ENCODE data around the gene SARS1.

The SARS1 gene

DNA sequence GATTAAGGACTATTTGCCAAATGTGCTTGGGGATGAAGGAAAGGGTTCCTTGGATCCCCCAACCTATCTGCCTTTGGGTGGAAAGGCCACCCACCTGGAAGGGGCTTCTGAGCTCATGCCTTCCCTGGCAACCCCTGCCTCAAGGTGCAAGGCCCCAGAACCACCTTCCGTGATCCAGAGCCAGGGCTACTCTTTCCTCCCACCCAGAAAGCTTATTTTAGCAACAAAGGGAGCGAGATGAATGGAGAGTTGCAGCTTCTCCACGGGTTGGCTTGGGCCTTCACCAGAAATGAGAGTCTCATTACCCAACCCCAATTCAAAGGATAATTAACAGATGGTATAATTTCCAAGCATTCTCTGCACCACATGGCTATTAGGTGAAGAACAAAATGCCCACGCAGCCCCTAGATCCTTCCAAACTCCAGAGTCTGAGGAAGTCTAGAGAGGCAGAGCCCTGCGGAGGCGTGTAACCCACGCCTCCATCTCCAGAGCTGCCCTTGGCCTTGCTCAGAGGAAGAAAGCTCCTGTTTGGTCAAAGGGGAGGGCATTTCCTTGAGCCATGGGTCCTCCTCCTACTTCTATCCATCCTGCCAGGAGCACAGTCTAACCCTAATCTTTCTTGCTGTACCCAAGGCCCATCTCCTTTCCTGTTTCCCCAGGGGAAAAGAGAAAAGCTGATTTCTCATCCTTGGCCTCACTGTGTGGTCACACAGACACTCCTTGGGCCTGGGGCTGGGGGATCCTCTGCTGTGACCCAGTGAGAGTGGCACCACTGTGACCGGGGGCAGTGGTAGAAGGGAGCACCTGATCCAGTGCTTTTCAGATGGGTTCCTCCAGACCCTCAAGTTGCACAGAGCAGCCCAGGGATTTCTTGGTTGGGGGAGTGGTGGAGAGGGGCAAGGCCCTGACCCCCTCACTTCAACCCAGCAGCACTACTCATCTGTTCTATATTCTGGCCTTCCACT lies 34.0 kb downstream of the SARS1 start:
- H3K9me3 Mint-ChIP-seq (ENCODE audit: low read depth), result no peaks in the 10 kb centered on the region
- peaks cover 9% of the 10 kb centered on the region for H3K4me1 Mint-ChIP-seq (ENCODE audit: low read depth)
- H3K36me3 Mint-ChIP-seq, result no peaks in the 10 kb centered on the region
- H3K4me3 Mint-ChIP-seq, result no peak overlapping the region
- no peaks in the 10 kb centered on the region for H3K27me3 Mint-ChIP-seq
- no peak overlapping the region for H3K27ac Mint-ChIP-seq

DNA sequence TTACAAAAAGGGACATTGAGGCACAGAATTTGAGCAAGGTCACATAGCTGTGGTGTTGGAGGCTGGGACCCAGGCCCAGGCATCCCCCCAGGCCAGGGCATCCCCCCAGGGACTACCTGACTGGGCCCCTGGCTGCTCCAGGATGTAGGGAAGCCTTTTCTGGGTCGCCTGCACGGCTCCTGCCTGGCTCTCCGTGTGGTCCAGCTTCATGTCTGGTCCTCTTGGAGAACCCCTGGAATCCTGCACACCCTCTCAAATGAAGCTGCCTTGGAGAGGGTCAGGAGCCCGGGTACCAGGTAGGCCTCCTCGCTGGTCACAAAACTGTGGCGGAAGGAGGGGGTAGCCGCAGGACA lies 34.7 kb downstream of the SARS1 start:
- H3K4me1 Mint-ChIP-seq (ENCODE audit: low read depth), result peaks cover 9% of the 10 kb centered on the region
- H3K27ac Mint-ChIP-seq, result no peak overlapping the region
- H3K27me3 Mint-ChIP-seq, result no peaks in the 10 kb centered on the region
- H3K9me3 Mint-ChIP-seq (ENCODE audit: low read depth), result no peaks in the 10 kb centered on the region
- H3K36me3 Mint-ChIP-seq, result no peaks in the 10 kb centered on the region
- H3K4me3 Mint-ChIP-seq, result no peak overlapping the region

DNA sequence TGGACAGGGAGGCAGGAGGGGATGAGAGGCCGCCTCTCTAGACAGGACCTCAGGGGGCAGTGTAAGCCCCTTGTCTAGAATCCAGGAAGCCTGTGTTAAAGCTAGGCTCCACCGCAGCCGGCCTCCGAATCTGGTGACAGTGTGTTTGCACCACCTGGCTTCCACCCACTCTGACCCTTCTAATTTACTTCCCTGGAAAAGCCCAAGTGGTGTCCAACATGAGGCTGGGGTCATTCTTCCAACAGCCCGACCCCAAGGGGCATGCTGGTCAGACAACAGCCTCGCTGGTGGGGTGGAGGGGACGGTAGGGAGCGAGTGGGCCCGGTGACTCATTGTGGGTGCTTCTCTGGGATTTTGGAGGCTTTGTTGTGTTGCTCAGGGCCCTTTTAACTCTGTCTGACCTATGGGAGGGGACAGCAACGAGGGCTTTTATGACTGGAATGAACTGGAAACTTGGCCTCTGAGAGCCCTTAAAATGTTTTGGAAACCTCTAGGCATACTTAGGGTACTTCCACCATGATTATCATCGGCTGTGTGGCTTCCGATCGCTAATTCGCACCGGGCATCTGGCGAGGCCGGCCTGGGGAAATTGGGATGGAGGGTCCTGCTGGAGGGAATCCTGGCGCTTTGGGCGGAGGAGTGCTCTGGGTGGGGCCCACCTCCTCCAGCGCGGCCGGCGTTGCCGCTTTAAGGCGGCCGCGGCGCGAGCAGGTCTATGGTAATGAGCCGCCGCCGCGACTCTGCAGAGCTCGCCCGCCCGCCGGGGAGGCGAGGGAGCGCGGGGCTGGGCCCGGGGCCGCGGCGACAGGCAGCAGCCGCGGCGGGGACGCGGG lies 35.3 kb downstream of the SARS1 start, which contains the start of gene CELSR2:
Gene CELSR2 (plus strand): TSS at position 743 of the 833 bp plus-strand sequence. CDS start 541 bp downstream, outside the sequence.
- H3K4me3 Mint-ChIP-seq, result peak within 1 kb of the TSS; percentile 72
- H3K27me3 Mint-ChIP-seq, result no peaks in the 10 kb centered on the region
- peaks cover 9% of the 10 kb centered on the region for H3K4me1 Mint-ChIP-seq (ENCODE audit: low read depth)
- H3K9me3 Mint-ChIP-seq (ENCODE audit: low read depth), result no peaks in the 10 kb centered on the region
- no peak within 1 kb of the TSS for H3K27ac Mint-ChIP-seq
- H3K36me3 Mint-ChIP-seq, result no peaks in the 10 kb centered on the region

DNA sequence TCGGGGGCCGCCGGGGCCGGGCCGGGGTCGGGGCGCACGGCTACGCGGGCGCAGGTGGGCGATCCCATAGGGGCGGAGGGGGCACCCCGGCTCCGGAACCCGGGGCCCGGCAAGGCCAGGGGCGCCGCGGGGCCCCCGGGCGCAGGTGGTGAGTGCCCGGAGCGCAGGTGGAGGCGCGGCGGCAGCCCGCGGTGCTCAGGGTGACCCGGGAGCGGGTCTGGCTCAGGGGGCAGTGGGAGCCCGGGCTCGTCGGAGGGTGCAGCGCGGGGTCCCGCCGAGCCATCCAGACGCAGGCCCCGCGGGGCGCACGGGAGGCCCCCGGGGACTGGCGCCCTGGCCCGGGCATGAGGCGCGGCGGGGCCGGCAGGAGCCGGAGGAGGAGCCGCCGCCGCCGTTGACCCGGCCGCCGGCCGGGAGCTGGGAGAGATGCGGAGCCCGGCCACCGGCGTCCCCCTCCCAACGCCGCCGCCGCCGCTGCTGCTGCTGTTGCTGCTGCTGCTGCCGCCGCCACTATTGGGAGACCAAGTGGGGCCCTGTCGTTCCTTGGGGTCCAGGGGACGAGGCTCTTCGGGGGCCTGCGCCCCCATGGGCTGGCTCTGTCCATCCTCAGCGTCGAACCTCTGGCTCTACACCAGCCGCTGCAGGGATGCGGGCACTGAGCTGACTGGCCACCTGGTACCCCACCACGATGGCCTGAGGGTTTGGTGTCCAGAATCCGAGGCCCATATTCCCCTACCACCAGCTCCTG lies 36.1 kb downstream of the SARS1 start:
- peak overlapping the region; percentile 71 for H3K4me3 Mint-ChIP-seq
- H3K4me1 Mint-ChIP-seq (ENCODE audit: low read depth), result peaks cover 12% of the 10 kb centered on the region
- no peaks in the 10 kb centered on the region for H3K9me3 Mint-ChIP-seq (ENCODE audit: low read depth)
- H3K27ac Mint-ChIP-seq, result no peak overlapping the region
- no peaks in the 10 kb centered on the region for H3K27me3 Mint-ChIP-seq
- no peaks in the 10 kb centered on the region for H3K36me3 Mint-ChIP-seq

DNA sequence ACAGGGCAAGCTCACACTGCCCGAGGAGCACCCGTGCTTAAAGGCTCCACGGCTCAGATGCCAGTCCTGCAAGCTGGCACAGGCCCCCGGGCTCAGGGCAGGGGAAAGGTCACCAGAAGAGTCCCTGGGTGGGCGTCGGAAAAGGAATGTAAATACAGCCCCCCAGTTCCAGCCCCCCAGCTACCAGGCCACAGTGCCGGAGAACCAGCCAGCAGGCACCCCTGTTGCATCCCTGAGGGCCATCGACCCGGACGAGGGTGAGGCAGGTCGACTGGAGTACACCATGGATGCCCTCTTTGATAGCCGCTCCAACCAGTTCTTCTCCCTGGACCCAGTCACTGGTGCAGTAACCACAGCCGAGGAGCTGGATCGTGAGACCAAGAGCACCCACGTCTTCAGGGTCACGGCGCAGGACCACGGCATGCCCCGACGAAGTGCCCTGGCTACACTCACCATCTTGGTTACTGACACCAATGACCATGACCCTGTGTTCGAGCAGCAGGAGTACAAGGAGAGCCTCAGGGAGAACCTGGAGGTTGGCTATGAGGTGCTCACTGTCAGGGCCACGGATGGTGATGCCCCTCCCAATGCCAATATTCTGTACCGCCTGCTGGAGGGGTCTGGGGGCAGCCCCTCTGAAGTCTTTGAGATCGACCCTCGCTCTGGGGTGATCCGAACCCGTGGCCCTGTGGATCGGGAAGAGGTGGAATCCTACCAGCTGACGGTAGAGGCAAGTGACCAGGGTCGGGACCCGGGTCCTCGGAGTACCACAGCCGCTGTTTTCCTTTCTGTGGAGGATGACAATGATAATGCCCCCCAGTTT lies 36.9 kb downstream of the SARS1 start:
- Mint-ChIP-seq H3K4me1 (ENCODE audit: low read depth) (peaks cover 14% of the 10 kb centered on the region), H3K27ac (no peak overlapping the region), H3K27me3 (no peaks in the 10 kb centered on the region), H3K9me3 (ENCODE audit: low read depth) (no peaks in the 10 kb centered on the region), H3K36me3 (no peaks in the 10 kb centered on the region), H3K4me3 (peak overlapping the region; percentile 61)

DNA sequence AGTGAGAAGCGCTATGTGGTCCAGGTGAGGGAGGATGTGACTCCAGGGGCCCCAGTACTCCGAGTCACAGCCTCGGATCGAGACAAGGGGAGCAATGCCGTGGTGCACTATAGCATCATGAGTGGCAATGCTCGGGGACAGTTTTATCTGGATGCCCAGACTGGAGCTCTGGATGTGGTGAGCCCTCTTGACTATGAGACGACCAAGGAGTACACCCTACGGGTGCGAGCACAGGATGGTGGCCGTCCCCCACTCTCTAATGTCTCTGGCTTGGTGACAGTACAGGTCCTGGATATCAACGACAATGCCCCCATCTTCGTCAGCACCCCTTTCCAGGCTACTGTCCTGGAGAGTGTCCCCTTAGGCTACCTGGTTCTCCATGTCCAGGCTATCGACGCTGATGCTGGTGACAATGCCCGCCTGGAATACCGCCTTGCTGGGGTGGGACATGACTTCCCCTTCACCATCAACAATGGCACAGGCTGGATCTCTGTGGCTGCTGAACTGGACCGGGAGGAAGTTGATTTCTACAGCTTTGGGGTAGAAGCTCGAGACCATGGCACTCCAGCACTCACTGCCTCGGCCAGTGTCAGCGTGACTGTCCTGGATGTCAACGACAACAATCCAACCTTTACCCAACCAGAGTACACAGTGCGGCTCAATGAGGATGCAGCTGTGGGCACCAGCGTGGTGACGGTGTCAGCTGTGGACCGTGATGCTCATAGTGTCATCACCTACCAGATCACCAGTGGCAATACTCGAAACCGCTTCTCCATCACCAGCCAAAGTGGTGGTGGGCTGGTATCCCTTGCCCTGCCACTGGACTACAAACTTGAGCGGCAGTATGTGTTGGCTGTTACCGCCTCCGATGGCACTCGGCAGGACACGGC lies 37.8 kb downstream of the SARS1 start:
- Mint-ChIP-seq H3K4me1 (ENCODE audit: low read depth) (peaks cover 14% of the 10 kb centered on the region), H3K9me3 (ENCODE audit: low read depth) (no peaks in the 10 kb centered on the region), H3K4me3 (peak overlapping the region; percentile 40), H3K27ac (no peak overlapping the region), H3K27me3 (no peaks in the 10 kb centered on the region), H3K36me3 (no peaks in the 10 kb centered on the region)

DNA sequence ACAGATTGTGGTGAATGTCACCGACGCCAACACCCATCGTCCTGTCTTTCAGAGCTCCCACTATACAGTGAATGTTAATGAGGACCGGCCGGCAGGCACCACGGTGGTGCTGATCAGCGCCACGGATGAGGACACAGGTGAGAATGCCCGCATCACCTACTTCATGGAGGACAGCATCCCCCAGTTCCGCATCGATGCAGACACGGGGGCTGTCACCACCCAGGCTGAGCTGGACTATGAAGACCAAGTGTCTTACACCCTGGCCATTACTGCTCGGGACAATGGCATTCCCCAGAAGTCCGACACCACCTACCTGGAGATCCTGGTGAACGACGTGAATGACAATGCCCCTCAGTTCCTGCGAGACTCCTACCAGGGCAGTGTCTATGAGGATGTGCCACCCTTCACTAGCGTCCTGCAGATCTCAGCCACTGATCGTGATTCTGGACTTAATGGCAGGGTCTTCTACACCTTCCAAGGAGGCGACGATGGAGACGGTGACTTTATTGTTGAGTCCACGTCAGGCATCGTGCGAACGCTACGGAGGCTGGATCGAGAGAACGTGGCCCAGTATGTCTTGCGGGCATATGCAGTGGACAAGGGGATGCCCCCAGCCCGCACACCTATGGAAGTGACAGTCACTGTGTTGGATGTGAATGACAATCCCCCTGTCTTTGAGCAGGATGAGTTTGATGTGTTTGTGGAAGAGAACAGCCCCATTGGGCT lies 38.6 kb downstream of the SARS1 start:
- Mint-ChIP-seq H3K36me3 (no peaks in the 10 kb centered on the region), H3K27ac (no peak overlapping the region), H3K27me3 (no peaks in the 10 kb centered on the region), H3K4me1 (ENCODE audit: low read depth) (peaks cover 14% of the 10 kb centered on the region), H3K4me3 (no peak overlapping the region), H3K9me3 (ENCODE audit: low read depth) (no peaks in the 10 kb centered on the region)

DNA sequence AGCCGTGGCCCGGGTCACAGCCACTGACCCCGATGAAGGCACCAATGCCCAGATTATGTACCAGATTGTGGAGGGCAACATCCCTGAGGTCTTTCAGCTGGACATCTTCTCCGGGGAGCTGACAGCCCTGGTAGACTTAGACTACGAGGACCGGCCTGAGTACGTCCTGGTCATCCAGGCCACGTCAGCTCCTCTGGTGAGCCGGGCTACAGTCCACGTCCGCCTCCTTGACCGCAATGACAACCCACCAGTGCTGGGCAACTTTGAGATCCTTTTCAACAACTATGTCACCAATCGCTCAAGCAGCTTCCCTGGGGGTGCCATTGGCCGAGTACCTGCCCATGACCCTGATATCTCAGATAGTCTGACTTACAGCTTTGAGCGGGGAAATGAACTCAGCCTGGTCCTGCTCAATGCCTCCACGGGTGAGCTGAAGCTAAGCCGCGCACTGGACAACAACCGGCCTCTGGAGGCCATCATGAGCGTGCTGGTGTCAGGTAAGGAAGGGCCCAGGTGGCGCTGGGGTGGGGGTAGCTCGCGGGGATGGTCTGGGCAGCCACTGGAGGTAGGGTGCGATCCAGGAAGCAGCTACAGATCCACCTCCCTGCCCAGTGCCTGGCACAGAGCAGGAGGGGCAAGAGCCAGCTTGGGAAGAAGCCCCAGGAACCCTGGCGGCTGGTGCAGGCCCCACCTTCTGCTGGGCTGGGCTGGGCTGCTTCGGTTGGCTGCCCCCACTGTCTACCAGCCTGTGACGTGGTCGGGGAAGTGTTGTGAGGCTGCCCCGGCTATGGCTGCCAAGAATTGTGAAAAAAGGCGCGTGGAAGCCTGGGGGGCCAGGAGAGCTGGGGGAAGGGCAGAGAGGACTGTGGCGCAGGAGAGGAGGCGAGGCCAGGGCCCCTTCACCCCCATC lies 39.4 kb downstream of the SARS1 start:
- H3K4me3 Mint-ChIP-seq, result no peak overlapping the region
- H3K36me3 Mint-ChIP-seq, result no peaks in the 10 kb centered on the region
- H3K27ac Mint-ChIP-seq, result no peak overlapping the region
- no peaks in the 10 kb centered on the region for H3K27me3 Mint-ChIP-seq
- H3K9me3 Mint-ChIP-seq (ENCODE audit: low read depth), result no peaks in the 10 kb centered on the region
- peaks cover 14% of the 10 kb centered on the region for H3K4me1 Mint-ChIP-seq (ENCODE audit: low read depth)

DNA sequence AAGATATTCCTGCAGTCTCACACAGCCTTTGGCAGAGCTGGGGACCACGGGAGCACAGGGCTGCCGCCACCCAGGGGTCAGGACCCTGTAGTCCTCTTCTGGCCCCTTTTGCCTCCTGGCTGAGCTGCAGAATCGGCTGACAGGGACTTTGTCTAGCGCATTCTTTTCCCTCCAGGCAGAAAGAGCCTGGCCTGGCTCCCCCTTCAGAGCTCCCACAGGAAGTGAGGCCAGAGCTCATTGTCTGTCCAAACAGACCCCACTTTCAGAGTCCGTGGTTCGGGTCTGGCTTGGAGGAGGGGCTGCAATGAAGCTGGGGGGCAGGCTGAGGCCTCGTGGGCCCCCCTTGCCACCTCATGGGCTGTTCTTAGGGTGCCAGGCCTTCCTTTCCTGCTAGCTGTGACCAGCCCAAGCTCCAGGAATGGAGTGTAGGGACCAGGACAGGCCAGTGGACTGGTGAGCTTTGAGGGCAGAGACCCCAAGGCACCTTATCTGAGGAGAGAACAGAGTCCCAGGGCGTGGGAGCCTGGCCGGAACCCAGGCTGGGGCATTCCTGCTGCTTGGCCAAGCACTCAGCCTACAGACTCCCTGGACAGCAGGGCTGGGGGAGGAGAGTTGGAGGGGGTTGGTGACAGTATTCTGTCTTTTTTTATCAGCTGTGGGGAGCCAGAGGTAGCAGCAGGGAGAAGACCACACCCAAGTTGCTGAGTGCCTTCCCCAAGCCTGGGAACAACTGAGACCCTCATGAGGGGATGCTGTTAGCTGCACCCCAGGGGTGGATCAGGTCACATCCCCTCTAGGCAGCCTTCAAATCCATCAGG lies 40.3 kb downstream of the SARS1 start:
- Mint-ChIP-seq H3K9me3 (ENCODE audit: low read depth) (no peaks in the 10 kb centered on the region), H3K27ac (no peak overlapping the region), H3K4me1 (ENCODE audit: low read depth) (peaks cover 14% of the 10 kb centered on the region), H3K4me3 (no peak overlapping the region), H3K27me3 (no peaks in the 10 kb centered on the region), H3K36me3 (no peaks in the 10 kb centered on the region)

DNA sequence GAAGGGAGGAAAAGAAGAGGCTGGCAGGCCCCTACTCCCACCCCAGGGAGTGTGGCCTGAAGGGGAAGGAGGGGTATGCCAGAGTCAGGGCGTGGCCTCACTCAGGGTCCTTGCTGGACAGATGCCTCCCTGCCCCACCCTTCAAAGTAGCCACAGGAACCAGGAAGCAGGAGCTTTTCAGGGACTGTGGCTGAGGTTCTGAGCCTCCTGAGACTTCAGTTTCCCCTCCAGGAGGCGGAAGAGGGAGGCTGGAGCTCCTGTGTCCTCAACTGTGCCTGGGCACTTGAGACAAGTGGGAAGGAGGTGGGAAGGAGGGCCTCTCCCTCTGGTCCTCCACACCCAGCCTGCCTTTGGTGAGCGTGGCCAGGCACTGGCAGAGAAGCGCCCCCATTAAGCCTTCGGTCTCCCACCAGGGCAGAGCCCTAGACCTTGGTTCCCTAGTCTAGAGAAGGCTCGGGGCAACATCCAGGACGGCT lies 40.9 kb downstream of the SARS1 start:
- Mint-ChIP-seq H3K9me3 (ENCODE audit: low read depth) (no peaks in the 10 kb centered on the region), H3K27ac (no peak overlapping the region), H3K27me3 (no peaks in the 10 kb centered on the region), H3K36me3 (no peaks in the 10 kb centered on the region), H3K4me3 (no peak overlapping the region), H3K4me1 (ENCODE audit: low read depth) (peaks cover 11% of the 10 kb centered on the region)

DNA sequence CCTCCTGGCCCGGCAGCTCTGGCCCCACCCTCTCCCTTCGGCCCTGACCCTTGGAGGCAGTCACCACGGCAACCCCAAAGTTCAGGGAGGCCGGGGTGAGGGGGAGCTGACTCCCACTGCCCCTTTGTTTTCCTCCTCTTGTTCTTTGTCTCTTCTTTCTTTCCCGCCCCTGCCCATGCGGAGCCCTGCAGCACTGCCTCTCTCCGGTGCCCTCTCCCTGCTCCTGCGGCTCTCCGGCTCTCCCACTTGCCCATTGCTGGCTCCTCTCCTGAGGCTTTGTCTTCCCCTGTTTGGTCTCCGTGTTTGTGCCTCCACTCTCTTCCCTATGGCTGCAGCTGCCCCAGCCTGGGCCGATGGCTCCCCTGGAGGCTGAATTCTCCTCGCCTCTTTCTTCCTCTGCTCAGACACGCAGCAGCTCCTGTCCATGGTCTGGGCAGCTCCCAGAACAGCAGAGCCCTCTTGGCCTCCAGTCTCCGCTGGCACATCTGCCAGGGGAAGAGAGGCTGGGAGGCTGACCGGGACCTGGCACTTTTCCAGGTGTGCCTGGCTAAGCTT lies 41.5 kb downstream of the SARS1 start:
- H3K36me3 Mint-ChIP-seq, result no peaks in the 10 kb centered on the region
- H3K4me3 Mint-ChIP-seq, result no peak overlapping the region
- H3K27me3 Mint-ChIP-seq, result no peaks in the 10 kb centered on the region
- no peak overlapping the region for H3K27ac Mint-ChIP-seq
- peaks cover 11% of the 10 kb centered on the region for H3K4me1 Mint-ChIP-seq (ENCODE audit: low read depth)
- H3K9me3 Mint-ChIP-seq (ENCODE audit: low read depth), result no peaks in the 10 kb centered on the region
